HG03457 (cell line): ENCODE results near the gene VAV2.

ENCODE experiments used
- ATAC-seq: cut with Tn5 transposase; IDR thresholded peaks from one replicate; pipeline ENCODE4 v1.9.1; 2021; ENCODE audit warnings: moderate number of reproducible peaks; ENCODE audit not compliant: unreplicated experiment

VAV2 gene

DNA sequence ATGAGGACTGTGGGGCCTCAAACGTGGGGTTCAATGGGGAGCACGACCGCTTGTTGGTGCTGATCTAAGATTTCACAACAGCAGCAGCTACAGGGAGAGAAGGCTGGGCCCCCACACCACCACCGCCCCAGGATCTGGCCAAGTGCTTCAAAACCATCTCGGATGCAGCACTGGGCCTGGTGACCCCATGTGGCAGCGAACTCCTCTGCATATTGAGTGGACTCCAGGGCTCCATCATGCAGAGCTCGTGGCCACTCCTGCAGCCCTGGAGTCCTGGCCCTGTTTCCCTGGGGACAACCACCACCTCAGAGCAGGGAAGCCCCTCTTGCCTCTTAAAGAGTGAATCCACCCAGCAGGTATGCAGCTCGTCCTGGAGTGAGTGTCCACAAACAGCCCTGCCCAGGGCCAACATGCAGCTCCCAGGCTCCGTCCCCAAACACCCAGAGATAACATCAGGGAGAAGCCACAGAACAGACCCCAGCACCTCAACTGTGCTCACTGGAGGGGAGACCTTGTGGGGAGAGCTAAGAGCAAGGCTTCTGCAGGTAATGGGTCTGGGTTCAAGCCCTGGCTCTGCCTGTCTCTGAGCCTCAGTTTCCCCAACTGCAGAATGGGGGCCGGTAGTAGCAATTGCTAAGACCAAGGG, 150.8 kb downstream of the VAV2 start:
- ATAC-seq: no peak

GRCh38 chr9:133839822-133840329, 152.2 kb downstream of the VAV2 start:
- ATAC-seq: no peak

GRCh38 chr9:133838859-133839507, 153.1 kb downstream of the VAV2 start:
- no peak for ATAC-seq

DNA sequence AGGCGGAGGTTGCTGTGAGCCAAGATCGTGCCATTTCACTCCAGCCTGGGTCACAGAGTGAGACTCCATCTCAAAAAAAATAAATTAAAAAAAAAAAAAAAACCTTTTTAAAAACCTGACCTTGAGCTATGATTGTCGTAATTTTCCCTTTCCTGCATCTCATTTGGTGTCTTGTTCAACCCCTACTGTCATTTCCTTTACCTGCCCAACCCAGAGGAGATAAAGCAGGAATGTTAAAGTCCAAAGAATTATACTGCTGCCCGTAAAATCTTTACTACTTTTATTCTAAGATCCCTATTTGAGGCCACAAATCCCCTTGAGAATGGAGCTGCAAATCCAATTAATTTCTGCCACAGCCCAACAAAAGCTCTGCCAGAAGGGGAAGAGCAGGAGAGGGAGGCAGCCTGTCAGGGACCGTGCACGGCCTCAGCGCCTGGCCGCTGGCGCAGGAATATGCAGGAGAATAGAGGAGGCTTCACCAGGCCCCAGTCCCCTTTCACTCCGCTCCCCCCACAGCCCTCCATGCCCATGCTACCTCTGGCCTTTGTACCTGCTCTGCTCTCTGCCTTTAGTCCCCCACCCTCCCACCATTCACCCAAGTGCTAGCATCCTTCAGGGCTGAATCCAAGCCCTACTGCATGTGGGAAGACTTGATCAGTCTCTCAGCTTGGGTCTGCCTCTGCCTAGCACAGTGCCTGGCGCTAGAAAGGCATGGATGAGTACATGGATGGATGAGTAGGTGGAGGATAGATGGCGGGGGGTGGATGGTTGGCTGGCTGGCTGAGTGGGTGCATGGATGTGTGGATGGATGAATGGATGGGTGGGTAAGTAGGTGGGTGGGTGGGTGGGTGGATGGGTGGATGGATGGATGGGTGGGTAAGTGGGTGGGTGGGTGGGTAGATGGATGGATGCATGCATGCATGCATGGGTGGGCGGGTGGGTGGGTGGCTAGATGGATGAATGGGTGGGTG, 154.2 kb downstream of the VAV2 start:
- ATAC-seq: no peak

GRCh38 chr9:133836818-133837217, 155.3 kb downstream of the VAV2 start:
- no peak for ATAC-seq

- ATAC-seq: no peak
These were observed 155.9 kb downstream of the VAV2 start for GRCh38 chr9:133836001-133836758.

- no peak for ATAC-seq
These were observed 156.7 kb downstream of the VAV2 start for GRCh38 chr9:133835262-133835901.

DNA sequence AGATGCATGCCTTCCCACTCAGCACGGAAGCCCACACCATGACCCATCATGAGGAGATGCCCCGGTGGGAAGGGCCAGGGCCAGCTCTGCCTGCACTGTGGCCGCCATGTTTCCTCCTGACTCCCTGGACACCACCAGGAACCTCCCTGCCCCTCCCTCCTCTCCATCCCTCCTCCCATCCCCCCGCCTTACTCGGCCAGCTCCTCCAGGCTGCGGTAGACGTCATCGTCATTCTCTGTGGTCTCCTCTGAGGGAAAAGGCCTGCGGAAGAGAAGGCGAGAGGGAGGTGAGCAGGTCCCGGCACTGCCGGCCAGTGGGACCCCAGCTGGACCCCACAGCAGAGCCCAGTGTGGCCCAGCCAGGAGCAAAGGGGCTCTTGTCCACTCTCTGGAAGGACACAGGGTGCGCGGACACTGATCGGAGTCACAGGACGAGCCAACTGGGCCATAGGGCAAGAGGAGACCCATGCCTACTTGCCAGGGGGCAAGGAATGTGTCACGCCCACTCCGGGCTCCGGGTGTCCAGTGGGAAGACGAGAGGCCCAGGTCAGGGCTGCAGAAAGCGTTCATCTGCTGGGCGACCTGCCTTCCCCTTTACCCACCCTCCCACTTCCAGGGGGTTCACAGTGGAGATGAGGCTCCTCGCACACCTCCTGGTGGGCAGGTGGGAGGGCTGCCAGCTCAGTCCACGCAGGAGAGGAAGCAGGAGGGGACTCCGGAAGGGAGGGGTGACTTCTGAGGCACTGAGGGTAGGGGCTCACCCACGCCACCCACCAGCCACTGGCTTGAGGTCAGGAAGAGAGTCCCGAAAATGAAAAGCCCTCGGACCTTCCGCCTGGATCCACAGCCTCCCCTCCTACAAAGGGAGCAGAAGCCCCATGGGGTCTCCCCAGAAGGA, 157.8 kb downstream of the VAV2 start:
- no peak for ATAC-seq

DNA sequence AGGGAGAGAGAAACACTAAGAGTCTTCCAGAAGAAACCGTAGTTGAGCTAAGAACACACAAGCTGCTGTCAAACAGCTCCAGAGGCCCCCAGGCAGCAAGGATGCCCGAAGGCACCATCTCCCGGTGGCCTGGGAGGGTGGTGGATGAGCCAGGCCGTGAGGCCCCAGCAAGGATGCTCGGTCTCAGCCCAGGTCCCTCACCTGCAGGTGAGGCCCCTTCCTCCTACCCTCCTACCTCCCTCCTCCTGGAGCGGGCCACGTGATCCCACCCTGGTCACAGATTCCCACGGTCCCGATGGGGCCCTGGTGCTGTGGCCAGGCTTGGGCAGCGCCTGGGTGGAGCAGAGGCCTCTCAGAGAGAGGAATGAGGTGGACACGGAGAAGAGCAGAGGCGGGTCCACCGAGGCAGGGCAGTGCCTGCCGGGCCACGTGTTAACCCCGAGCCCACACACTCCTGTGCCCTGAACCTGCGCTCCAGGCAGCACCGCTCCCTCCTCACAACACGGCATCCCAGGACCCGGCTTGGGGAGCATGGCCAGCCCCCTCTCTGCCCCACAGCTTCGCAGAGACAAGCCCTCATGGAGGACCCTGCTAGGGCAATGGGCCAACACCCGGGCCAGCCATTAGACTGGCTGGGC, 158.6 kb downstream of the VAV2 start:
- ATAC-seq: no peak

DNA sequence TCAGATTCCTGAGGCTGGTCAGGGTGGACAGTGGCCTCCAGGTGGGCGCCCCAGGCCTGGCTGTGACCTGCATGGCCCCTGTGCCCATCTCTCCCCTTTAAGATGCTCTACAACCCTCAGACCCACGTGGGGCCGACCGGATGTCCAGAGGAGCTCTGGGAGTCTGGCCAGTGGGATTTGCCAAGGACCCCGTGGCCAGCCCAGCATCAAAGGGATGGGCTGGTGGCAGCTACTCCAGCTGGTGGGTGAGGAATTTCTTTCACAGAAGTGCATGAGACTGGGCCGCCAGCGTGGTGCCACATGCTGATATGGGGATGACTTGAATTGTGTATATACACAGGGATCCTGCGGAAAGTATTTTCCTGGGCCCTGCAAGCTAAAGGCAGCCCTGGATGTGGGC, 159.2 kb downstream of the VAV2 start:
- no peak for ATAC-seq

DNA sequence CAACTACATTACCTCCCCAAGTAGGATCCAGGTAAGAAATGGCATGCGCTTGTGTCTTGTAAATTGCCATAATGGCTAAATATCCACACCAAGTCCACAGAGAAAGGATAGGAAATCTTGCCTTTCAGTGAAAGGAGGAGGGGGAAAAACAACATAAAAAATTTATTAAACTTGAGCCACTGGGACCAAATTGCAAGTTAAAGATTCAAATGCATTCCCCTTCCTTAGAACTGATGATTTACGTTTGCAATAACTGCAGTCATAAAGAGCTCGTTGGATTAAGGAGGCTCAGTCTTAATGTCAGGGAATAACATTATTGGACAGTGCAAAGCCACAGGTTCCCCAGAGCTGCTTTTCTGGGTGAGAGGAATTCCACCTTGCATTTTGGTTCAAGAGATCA, 161.4 kb downstream of the VAV2 start:
- ATAC-seq: no peak

GRCh38 chr9:133830310-133830709, 161.8 kb downstream of the VAV2 start:
- no peak for ATAC-seq

GRCh38 chr9:133828338-133828997, 163.7 kb downstream of the VAV2 start:
- ATAC-seq: no peak

- ATAC-seq: no peak
These were observed 165.6 kb downstream of the VAV2 start for GRCh38 chr9:133826289-133827085.

DNA sequence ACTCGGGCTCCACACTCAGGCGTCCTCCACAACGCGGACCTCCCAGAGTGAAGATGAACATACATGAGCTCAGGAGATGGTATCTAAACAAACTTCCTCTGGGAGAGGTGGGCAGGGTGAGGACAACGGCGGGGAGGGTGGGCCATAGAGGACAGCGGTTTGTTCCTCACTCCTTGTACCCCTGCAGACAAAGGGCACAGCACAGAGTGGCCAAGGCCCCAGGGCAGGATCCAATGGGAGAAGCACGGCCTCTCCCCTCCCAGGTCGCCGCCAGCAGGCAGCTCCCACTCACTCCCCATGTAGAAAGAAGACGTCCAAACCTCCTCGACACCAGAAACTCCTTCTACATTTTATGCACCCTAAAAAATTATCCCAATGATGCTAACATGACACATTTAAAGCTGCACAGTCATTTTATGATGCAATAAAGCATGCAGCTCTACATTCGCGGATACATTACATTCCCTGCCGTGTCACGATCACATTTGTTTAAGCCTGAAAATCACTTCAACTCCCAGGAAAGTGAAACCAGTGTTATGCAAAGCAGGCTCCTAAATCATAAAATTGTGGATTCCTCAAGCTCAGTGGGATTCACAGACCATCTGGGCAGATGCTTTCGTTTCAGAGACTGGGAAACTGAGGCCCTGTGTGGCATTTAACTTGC, 166.4 kb downstream of the VAV2 start:
- ATAC-seq: no peak

- ATAC-seq: no peak
These were observed 167.3 kb downstream of the VAV2 start for GRCh38 chr9:133824802-133825186.
